ENCODE measurements around the gene CAV2.

Gene CAV2, protein sequence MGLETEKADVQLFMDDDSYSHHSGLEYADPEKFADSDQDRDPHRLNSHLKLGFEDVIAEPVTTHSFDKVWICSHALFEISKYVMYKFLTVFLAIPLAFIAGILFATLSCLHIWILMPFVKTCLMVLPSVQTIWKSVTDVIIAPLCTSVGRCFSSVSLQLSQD

DNA sequence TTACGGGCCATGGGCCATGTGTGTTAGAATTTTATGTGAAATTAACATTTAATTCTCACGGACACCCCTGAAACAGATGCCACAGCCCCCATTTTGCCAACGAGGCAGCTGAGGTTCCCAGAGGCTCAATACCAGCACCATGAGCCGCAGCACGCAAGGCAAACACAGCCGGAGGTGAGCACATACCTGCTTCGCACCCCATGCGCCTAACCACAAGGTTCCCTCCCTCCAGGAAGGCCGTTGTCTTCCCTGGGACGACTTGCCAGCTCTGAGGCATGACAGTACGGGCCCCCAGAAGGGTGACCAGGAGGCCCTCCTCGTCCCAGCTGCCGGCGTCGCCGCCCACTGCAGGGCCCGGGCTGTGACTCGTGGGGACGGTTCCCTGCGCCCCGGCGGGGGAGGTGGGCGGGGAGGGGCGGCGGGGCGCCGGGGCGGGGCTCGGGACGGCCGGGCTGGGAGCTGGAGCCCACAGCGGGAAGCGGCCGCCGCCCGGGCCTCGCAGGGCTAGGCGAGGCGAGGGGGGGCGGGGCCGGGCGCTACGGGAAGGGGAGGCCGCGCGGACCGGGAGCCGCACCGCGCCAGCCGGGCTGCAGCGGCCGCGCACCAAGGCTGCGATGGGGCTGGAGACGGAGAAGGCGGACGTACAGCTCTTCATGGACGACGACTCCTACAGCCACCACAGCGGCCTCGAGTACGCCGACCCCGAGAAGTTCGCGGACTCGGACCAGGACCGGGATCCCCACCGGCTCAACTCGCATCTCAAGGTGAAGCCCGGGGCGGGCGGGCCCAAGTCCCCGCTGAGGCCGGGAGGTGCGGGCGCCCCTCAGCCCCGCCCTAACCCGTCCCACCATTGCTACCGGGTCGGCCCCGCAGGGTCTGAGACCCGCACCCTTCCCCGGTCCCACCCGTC is at the start of gene CAV2:
TSS of gene CAV2 (plus strand) at position 571 of the 910 bp plus-strand sequence. CDS start at position 615, 44 bp downstream.
- no peaks in the 10 kb centered on the region for H3K36me3 ChIP-seq (ENCODE audit: control insufficient read depth, low read depth, low read length)
- peaks cover 8% of the 10 kb centered on the region for H3K4me1 ChIP-seq (ENCODE audit: control insufficient read depth, low read depth, low read length)
- peak within 1 kb of the TSS; percentile 57 for H3K4me3 ChIP-seq (ENCODE audit: low read length)
- H3K27me3 ChIP-seq (ENCODE audit: control insufficient read depth, insufficient read depth, low read length), result peaks cover 40% of the 10 kb centered on the region
- no peak within 1 kb of the TSS for H3K27ac ChIP-seq (ENCODE audit: low read length)
- no peak within 1 kb of the TSS for H3K9ac ChIP-seq (ENCODE audit: low read length)
- H3K9me3 ChIP-seq (ENCODE audit: control insufficient read depth, low read depth, low read length), result no peaks in the 10 kb centered on the region

DNA sequence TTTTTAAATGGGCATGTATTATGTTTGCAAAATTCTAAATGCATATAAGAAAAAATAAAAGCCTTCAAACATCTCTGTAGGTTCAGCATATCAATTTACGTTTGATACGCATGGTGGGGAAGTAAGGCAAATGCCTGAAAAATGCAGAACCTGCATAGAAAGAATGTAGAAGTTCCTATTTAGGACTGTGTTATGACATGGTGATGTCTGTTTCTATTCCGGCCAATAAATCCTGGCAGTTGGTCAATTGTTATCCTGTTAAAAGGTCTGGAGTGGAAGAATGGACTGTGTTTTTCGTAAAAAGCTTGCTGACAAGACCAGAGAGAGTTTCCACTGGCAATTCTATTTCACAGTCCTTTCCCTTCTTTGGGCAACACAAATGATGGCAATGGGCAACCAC is 49.6 kb upstream of the CAV2 start:
- Histone ChIP-seq H3K4me3 (ENCODE audit: low read length) (no peak overlapping the region), H3K4me1 (ENCODE audit: control insufficient read depth, low read depth, low read length) (no peaks in the 10 kb centered on the region), H3K27ac (ENCODE audit: low read length) (no peak overlapping the region), H3K36me3 (ENCODE audit: control insufficient read depth, low read depth, low read length) (no peaks in the 10 kb centered on the region), H3K9ac (ENCODE audit: low read length) (no peak overlapping the region), H3K27me3 (ENCODE audit: control insufficient read depth, insufficient read depth, low read length) (no peaks in the 10 kb centered on the region), H3K9me3 (ENCODE audit: control insufficient read depth, low read depth, low read length) (no peaks in the 10 kb centered on the region)

DNA sequence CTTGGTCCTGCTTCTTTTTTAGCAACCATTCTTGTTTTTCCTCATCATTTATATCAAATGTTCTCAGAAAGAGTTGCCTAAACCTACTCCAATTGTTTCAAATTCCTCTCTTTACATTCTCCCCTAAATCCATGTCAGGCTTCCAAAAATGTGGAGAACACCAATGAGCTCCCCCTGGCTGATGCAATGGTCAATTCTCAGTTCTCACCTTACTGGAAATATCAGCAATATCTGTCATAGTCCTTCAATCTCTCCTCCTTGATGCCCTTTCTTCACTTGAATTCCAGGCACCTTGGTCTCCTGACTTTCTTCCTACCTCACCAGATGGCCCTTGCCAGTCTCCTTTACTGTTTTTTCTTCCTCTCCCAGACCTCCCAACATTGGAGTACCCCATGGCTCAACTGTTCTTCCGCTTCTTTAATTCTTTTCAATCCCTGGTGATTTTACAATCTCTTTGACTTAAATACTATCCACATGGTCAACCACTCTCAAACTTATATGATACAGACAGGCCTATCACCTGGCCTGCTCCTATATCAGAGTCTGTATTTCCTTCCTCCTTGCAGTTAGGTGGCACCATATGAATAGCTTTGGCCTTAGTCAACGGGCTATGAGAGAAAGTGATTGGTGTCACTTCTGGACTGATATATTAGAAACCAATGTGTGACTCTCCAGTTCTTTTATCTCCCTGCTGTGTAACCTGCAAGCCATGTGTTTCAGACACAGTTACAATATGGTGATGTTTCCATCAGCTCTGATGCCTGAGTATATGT is 47.4 kb upstream of the CAV2 start:
- Histone ChIP-seq H3K9me3 (ENCODE audit: control insufficient read depth, low read depth, low read length) (no peaks in the 10 kb centered on the region), H3K4me1 (ENCODE audit: control insufficient read depth, low read depth, low read length) (no peaks in the 10 kb centered on the region), H3K9ac (ENCODE audit: low read length) (no peak overlapping the region), H3K27ac (ENCODE audit: low read length) (no peak overlapping the region), H3K36me3 (ENCODE audit: control insufficient read depth, low read depth, low read length) (no peaks in the 10 kb centered on the region), H3K27me3 (ENCODE audit: control insufficient read depth, insufficient read depth, low read length) (no peaks in the 10 kb centered on the region), H3K4me3 (ENCODE audit: low read length) (no peak overlapping the region)

- Histone ChIP-seq H3K9me3 (ENCODE audit: control insufficient read depth, low read depth, low read length) (no peaks in the 10 kb centered on the region), H3K36me3 (ENCODE audit: control insufficient read depth, low read depth, low read length) (no peaks in the 10 kb centered on the region), H3K27me3 (ENCODE audit: control insufficient read depth, insufficient read depth, low read length) (no peaks in the 10 kb centered on the region), H3K4me3 (ENCODE audit: low read length) (no peak overlapping the region), H3K4me1 (ENCODE audit: control insufficient read depth, low read depth, low read length) (no peaks in the 10 kb centered on the region), H3K9ac (ENCODE audit: low read length) (no peak overlapping the region), H3K27ac (ENCODE audit: low read length) (no peak overlapping the region)
These were observed 45.2 kb upstream of the CAV2 start for GRCh38 chr7:116454377-116454776.

GRCh38 chr7:116455009-116455408 is 44.5 kb upstream of the CAV2 start:
- no peak overlapping the region for H3K9ac ChIP-seq (ENCODE audit: low read length)
- H3K36me3 ChIP-seq (ENCODE audit: control insufficient read depth, low read depth, low read length), result no peaks in the 10 kb centered on the region
- H3K9me3 ChIP-seq (ENCODE audit: control insufficient read depth, low read depth, low read length), result no peaks in the 10 kb centered on the region
- no peak overlapping the region for H3K4me3 ChIP-seq (ENCODE audit: low read length)
- no peak overlapping the region for H3K27ac ChIP-seq (ENCODE audit: low read length)
- H3K4me1 ChIP-seq (ENCODE audit: control insufficient read depth, low read depth, low read length), result no peaks in the 10 kb centered on the region
- no peaks in the 10 kb centered on the region for H3K27me3 ChIP-seq (ENCODE audit: control insufficient read depth, insufficient read depth, low read length)

- Histone ChIP-seq H3K36me3 (ENCODE audit: control insufficient read depth, low read depth, low read length) (no peaks in the 10 kb centered on the region), H3K27me3 (ENCODE audit: control insufficient read depth, insufficient read depth, low read length) (no peaks in the 10 kb centered on the region), H3K4me1 (ENCODE audit: control insufficient read depth, low read depth, low read length) (no peaks in the 10 kb centered on the region), H3K4me3 (ENCODE audit: low read length) (no peak overlapping the region), H3K9ac (ENCODE audit: low read length) (no peak overlapping the region), H3K27ac (ENCODE audit: low read length) (no peak overlapping the region), H3K9me3 (ENCODE audit: control insufficient read depth, low read depth, low read length) (no peaks in the 10 kb centered on the region)
These were observed 44.0 kb upstream of the CAV2 start for GRCh38 chr7:116455499-116455898.

DNA sequence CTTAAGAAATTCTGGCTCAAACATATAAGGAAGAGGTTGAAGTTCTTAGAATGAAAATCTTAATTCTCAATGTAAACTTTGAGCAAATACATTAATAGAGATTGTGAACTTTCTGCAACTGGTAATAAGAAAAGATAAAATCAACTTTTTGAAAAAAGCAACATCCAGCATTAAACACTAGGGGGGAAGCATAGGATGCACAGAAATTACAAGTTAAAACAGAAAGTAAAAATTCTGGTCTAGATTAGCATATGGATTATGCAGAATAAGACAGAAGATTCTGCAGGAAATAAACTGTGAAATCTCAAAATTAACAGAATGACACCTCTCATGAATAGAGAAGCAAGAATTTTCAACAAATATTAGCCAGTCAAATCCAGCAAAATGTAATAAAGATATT is 38.0 kb upstream of the CAV2 start:
- Histone ChIP-seq H3K9ac (ENCODE audit: low read length) (no peak overlapping the region), H3K4me3 (ENCODE audit: low read length) (no peak overlapping the region)

GRCh38 chr7:116463956-116464355 is 35.6 kb upstream of the CAV2 start:
- H3K9me3 ChIP-seq (ENCODE audit: control insufficient read depth, low read depth, low read length), result no peaks in the 10 kb centered on the region
- no peaks in the 10 kb centered on the region for H3K4me1 ChIP-seq (ENCODE audit: control insufficient read depth, low read depth, low read length)
- no peak overlapping the region for H3K9ac ChIP-seq (ENCODE audit: low read length)
- no peak overlapping the region for H3K4me3 ChIP-seq (ENCODE audit: low read length)
- no peaks in the 10 kb centered on the region for H3K27me3 ChIP-seq (ENCODE audit: control insufficient read depth, insufficient read depth, low read length)
- no peak overlapping the region for H3K27ac ChIP-seq (ENCODE audit: low read length)
- H3K36me3 ChIP-seq (ENCODE audit: control insufficient read depth, low read depth, low read length), result no peaks in the 10 kb centered on the region

More for the DNA sequence above, 38.0 kb upstream of the CAV2 start:
- Histone ChIP-seq H3K9me3 (ENCODE audit: control insufficient read depth, low read depth, low read length) (no peaks in the 10 kb centered on the region), H3K27me3 (ENCODE audit: control insufficient read depth, insufficient read depth, low read length) (no peaks in the 10 kb centered on the region), H3K36me3 (ENCODE audit: control insufficient read depth, low read depth, low read length) (no peaks in the 10 kb centered on the region), H3K4me1 (ENCODE audit: control insufficient read depth, low read depth, low read length) (no peaks in the 10 kb centered on the region), H3K27ac (ENCODE audit: low read length) (no peak overlapping the region)

DNA sequence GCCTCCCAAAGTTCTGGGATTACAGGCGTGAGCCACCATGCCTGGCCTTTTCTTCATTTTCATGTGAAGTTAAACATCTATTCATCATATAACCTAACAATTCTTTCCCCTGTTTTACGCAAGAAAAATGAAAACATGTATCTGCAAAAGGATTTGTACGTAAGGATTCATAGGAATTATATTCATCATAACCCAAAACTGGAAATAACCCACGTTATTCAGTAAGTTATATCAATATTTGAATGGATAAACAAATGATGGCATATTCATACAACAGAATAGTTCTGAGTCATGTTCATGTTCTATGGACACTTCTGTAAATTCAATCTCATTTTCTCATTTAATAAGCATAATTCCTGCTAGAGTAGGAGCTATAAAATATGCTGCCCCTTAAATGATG is 35.2 kb upstream of the CAV2 start:
- Histone ChIP-seq H3K36me3 (ENCODE audit: control insufficient read depth, low read depth, low read length) (no peaks in the 10 kb centered on the region), H3K4me3 (ENCODE audit: low read length) (no peak overlapping the region), H3K27ac (ENCODE audit: low read length) (no peak overlapping the region), H3K4me1 (ENCODE audit: control insufficient read depth, low read depth, low read length) (no peaks in the 10 kb centered on the region), H3K9ac (ENCODE audit: low read length) (no peak overlapping the region), H3K9me3 (ENCODE audit: control insufficient read depth, low read depth, low read length) (no peaks in the 10 kb centered on the region), H3K27me3 (ENCODE audit: control insufficient read depth, insufficient read depth, low read length) (no peaks in the 10 kb centered on the region)

GRCh38 chr7:116465125-116465524 is 34.4 kb upstream of the CAV2 start:
- no peak overlapping the region for H3K4me3 ChIP-seq (ENCODE audit: low read length)
- H3K27ac ChIP-seq (ENCODE audit: low read length), result no peak overlapping the region
- no peaks in the 10 kb centered on the region for H3K4me1 ChIP-seq (ENCODE audit: control insufficient read depth, low read depth, low read length)
- no peaks in the 10 kb centered on the region for H3K9me3 ChIP-seq (ENCODE audit: control insufficient read depth, low read depth, low read length)
- no peaks in the 10 kb centered on the region for H3K27me3 ChIP-seq (ENCODE audit: control insufficient read depth, insufficient read depth, low read length)
- H3K9ac ChIP-seq (ENCODE audit: low read length), result no peak overlapping the region
- H3K36me3 ChIP-seq (ENCODE audit: control insufficient read depth, low read depth, low read length), result no peaks in the 10 kb centered on the region

DNA sequence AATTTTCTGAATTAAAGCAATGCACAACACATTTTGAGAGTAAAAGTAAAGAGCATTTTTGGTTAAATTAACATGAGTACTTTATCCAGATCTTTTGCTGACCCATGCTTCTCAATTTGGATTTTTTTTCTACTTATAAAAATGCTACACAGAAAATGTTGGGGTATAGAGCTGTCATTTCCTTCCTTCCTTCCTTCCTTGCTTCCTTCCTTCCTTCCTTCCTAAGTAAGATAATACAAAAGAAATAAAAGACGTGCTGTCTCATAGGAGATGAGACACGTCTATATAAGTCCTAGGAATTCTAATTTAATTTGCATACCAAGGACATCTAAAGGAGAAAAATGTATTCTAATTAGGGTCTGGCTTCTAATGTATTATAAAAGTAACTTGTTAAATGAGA is 31.0 kb upstream of the CAV2 start:
- Histone ChIP-seq H3K9ac (ENCODE audit: low read length) (no peak overlapping the region), H3K9me3 (ENCODE audit: control insufficient read depth, low read depth, low read length) (no peaks in the 10 kb centered on the region), H3K27ac (ENCODE audit: low read length) (no peak overlapping the region), H3K36me3 (ENCODE audit: control insufficient read depth, low read depth, low read length) (no peaks in the 10 kb centered on the region), H3K4me1 (ENCODE audit: control insufficient read depth, low read depth, low read length) (no peaks in the 10 kb centered on the region), H3K27me3 (ENCODE audit: control insufficient read depth, insufficient read depth, low read length) (no peaks in the 10 kb centered on the region), H3K4me3 (ENCODE audit: low read length) (no peak overlapping the region)

Data from iPS-18a (cell line).